Measurements from ENCODE around the gene ACAP3.
"Not testable (repeated sequence)": the region's sequence is repeated elsewhere in the genome, so short reads cannot be mapped to it uniquely, and the experiment has no call there.

ACAP3 gene

GRCh38 chr1:1260843-1261560, 46.7 kb downstream of the ACAP3 start:
- DNase-seq (no peak), ATAC-seq (replicated peaks) (no peak)
- peak overlapping the region; percentile 61 for H3K27ac Mint-ChIP-seq
- peaks cover 23 to 33% of the 10 kb centered on the region in 2 donors for H3K4me1 Mint-ChIP-seq
- H3K4me3 Mint-ChIP-seq: peak overlapping the region in 1 of 2 donors; percentile 4
- H3K27me3 Mint-ChIP-seq: no peaks in the 10 kb centered on the region
- no peaks in the 10 kb centered on the region for H3K9me3 Mint-ChIP-seq
- peaks cover 37 to 56% of the 10 kb centered on the region in 2 donors for H3K36me3 Mint-ChIP-seq

- DNase-seq: no peak
- H3K27me3 Mint-ChIP-seq: no peaks in the 10 kb centered on the region
- H3K36me3 Mint-ChIP-seq: peaks cover 40 to 54% of the 10 kb centered on the region in 2 donors
- no peaks in the 10 kb centered on the region for H3K9me3 Mint-ChIP-seq
- peak; percentile 63 to 68 for ATAC-seq (replicated peaks)
- H3K27ac Mint-ChIP-seq: peak overlapping the region; percentile 61
- H3K4me1 Mint-ChIP-seq: peaks cover 20 to 26% of the 10 kb centered on the region in 2 donors
- peak overlapping the region; percentile 4 to 15 for H3K4me3 Mint-ChIP-seq
Observed at GRCh38 chr1:1259951-1260600, 47.7 kb downstream of the ACAP3 start.

- DNase-seq (no peak), ATAC-seq (replicated peaks) (no peak)
- Mint-ChIP-seq H3K4me1 (peaks cover 20 to 25% of the 10 kb centered on the region in 2 donors), H3K27ac (peak overlapping the region; percentile 61), H3K9me3 (no peaks in the 10 kb centered on the region), H3K4me3 (peak overlapping the region in 1 of 2 donors; percentile 7), H3K27me3 (no peaks in the 10 kb centered on the region), H3K36me3 (peaks cover 41 to 49% of the 10 kb centered on the region in 2 donors)
Observed at GRCh38 chr1:1259540-1259939, 48.2 kb downstream of the ACAP3 start.

GRCh38 chr1:1259119-1259488, 48.6 kb downstream of the ACAP3 start:
- H3K27ac Mint-ChIP-seq: peak overlapping the region; percentile 61
- no peak overlapping the region for H3K4me3 Mint-ChIP-seq
- ATAC-seq (replicated peaks) (no peak), DNase-seq (no peak)
- no peaks in the 10 kb centered on the region for H3K9me3 Mint-ChIP-seq
- H3K4me1 Mint-ChIP-seq: peaks cover 20 to 25% of the 10 kb centered on the region in 2 donors
- H3K27me3 Mint-ChIP-seq: no peaks in the 10 kb centered on the region
- H3K36me3 Mint-ChIP-seq: peaks cover 42 to 48% of the 10 kb centered on the region in 2 donors

- DNase-seq (no peak), ATAC-seq (replicated peaks) (no peak)
- H3K9me3 Mint-ChIP-seq: no peaks in the 10 kb centered on the region
- H3K27ac Mint-ChIP-seq: no peak overlapping the region
- H3K36me3 Mint-ChIP-seq: peaks cover 50 to 58% of the 10 kb centered on the region in 2 donors
- peaks cover 23 to 32% of the 10 kb centered on the region in 2 donors for H3K4me1 Mint-ChIP-seq
- H3K27me3 Mint-ChIP-seq: no peaks in the 10 kb centered on the region
- H3K4me3 Mint-ChIP-seq: no peak overlapping the region
Observed at GRCh38 chr1:1256956-1257871, 50.5 kb downstream of the ACAP3 start.

GRCh38 chr1:1255611-1256010, 52.1 kb downstream of the ACAP3 start:
- no peaks in the 10 kb centered on the region for H3K27me3 Mint-ChIP-seq
- H3K36me3 Mint-ChIP-seq: peaks cover 45 to 58% of the 10 kb centered on the region in 2 donors
- H3K4me1 Mint-ChIP-seq: peaks cover 19 to 32% of the 10 kb centered on the region in 2 donors
- DNase-seq (no peak), ATAC-seq (replicated peaks) (no peak)
- no peak overlapping the region for H3K27ac Mint-ChIP-seq
- H3K9me3 Mint-ChIP-seq: no peaks in the 10 kb centered on the region
- no peak overlapping the region for H3K4me3 Mint-ChIP-seq

- H3K27ac Mint-ChIP-seq: no peak overlapping the region
- H3K4me1 Mint-ChIP-seq: peaks cover 15 to 32% of the 10 kb centered on the region in 2 donors
- no peak for ATAC-seq (replicated peaks)
- H3K4me3 Mint-ChIP-seq: no peak overlapping the region
- DNase-seq: no peak
- H3K36me3 Mint-ChIP-seq: peaks cover 45 to 55% of the 10 kb centered on the region in 2 donors
- no peaks in the 10 kb centered on the region for H3K27me3 Mint-ChIP-seq
- no peaks in the 10 kb centered on the region for H3K9me3 Mint-ChIP-seq
Observed at GRCh38 chr1:1255078-1255477, 52.7 kb downstream of the ACAP3 start.

GRCh38 chr1:1254667-1254998, 53.1 kb downstream of the ACAP3 start:
- ATAC-seq (replicated peaks) (no peak), DNase-seq (no peak)
- H3K9me3 Mint-ChIP-seq: no peaks in the 10 kb centered on the region
- H3K4me1 Mint-ChIP-seq: peaks cover 14 to 32% of the 10 kb centered on the region in 2 donors
- peaks cover 40 to 50% of the 10 kb centered on the region in 2 donors for H3K36me3 Mint-ChIP-seq
- H3K27me3 Mint-ChIP-seq: no peaks in the 10 kb centered on the region
- H3K4me3 Mint-ChIP-seq: no peak overlapping the region
- peak overlapping the region; percentile 42 for H3K27ac Mint-ChIP-seq

- DNase-seq (no peak), ATAC-seq (replicated peaks) (no peak)
- H3K9me3 Mint-ChIP-seq: no peaks in the 10 kb centered on the region
- H3K27ac Mint-ChIP-seq: no peak overlapping the region
- no peak overlapping the region for H3K4me3 Mint-ChIP-seq
- H3K4me1 Mint-ChIP-seq: peaks cover 14 to 31% of the 10 kb centered on the region in 2 donors
- peaks cover 37 to 45% of the 10 kb centered on the region in 2 donors for H3K36me3 Mint-ChIP-seq
- H3K27me3 Mint-ChIP-seq: no peaks in the 10 kb centered on the region
Observed at GRCh38 chr1:1253972-1254666, 53.6 kb downstream of the ACAP3 start.

- no peak for ATAC-seq (replicated peaks)
- Mint-ChIP-seq H3K9me3 (no peaks in the 10 kb centered on the region), H3K4me1 (peaks cover 13 to 26% of the 10 kb centered on the region in 2 donors), H3K4me3 (no peak overlapping the region), H3K27me3 (no peaks in the 10 kb centered on the region), H3K27ac (peak overlapping the region; percentile 21), H3K36me3 (peaks cover 32 to 40% of the 10 kb centered on the region in 2 donors)
- DNase-seq: no peak
Observed at GRCh38 chr1:1253314-1253713, 54.4 kb downstream of the ACAP3 start.

- Mint-ChIP-seq H3K27me3 (no peaks in the 10 kb centered on the region), H3K9me3 (no peaks in the 10 kb centered on the region), H3K4me3 (peak overlapping the region; percentile 12 to 59), H3K4me1 (peaks cover 12 to 35% of the 10 kb centered on the region in 2 donors), H3K36me3 (peaks cover 24 to 29% of the 10 kb centered on the region in 2 donors), H3K27ac (peak overlapping the region; percentile 94)
- peak; percentile 88 to 89 for ATAC-seq (replicated peaks)
- peak; percentile 64 for DNase-seq
Observed at GRCh38 chr1:1250786-1251284, 56.9 kb downstream of the ACAP3 start.

- not testable (repeated sequence) for H3K27ac Mint-ChIP-seq; H3K27me3 Mint-ChIP-seq; ATAC-seq (replicated peaks); H3K4me3 Mint-ChIP-seq; H3K9me3 Mint-ChIP-seq; DNase-seq
- Mint-ChIP-seq H3K4me1 (peaks cover 12 to 35% of the 10 kb centered on the region in 2 donors), H3K36me3 (peaks cover 10 to 15% of the 10 kb centered on the region in 2 donors)
Observed at GRCh38 chr1:1248009-1248913, 59.5 kb downstream of the ACAP3 start.
